Measurements from ENCODE around the gene GNG12. TPM values are rescaled to one million over a fixed set of nuclear protein-coding genes. Genes with fewer than 3 reads are reported as not detected.

The GNG12 gene
- total and polyA plus RNA-seq, 9 of the 15 experiments (the other 6 are each of a cell fraction or from before 2014, with no cell fraction given) = 2.6 to 6.0 (median 4.1) TPM

DNA sequence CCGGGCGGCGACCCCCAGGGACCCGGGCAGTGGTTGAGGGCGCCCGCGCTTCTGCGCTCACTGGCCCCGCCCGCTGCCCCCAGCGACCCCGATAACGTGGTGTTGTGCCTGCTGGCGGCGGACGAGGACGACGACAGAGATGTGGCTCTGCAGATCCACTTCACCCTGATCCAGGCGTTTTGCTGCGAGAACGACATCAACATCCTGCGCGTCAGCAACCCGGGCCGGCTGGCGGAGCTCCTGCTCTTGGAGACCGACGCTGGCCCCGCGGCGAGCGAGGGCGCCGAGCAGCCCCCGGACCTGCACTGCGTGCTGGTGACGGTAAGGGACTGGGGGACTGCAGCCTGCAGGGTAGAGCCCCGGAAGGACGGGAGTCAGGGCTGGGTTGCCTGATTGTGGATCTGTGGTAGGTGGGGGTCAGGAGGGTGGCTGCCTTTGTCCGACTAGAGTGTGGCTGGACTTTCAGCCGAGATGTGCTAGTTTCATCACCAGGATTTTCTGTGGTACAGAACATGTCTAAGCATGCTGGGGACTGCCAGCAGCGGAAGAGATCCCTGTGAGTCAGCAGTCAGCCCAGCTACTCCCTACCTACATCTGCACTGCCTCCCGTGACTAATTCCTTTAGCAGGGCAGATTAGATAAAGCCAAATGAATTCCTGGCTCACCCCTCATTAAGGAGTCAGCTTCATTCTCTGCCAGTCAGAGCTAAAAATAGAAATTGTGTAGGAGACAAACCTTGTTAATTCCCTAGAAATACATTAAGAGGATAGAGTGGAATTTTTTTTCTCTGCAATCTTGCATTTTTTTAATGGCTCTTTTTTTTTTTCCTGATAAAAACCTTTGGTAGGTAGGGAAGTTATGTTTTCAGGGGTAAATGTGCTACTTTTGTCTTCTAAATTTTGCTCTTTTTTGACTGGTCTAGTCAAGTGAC lies 146.7 kb downstream of the GNG12 start (continued):
- TF ChIP-seq ZNF589 (CRISPR knock-in tag; IDR thresholded peaks at IDR 0.05; ENCODE audit: low read depth) = peak; percentile 64; the same call in 1 of the 2 replicates
- TF ChIP-seq, protein P1, sequence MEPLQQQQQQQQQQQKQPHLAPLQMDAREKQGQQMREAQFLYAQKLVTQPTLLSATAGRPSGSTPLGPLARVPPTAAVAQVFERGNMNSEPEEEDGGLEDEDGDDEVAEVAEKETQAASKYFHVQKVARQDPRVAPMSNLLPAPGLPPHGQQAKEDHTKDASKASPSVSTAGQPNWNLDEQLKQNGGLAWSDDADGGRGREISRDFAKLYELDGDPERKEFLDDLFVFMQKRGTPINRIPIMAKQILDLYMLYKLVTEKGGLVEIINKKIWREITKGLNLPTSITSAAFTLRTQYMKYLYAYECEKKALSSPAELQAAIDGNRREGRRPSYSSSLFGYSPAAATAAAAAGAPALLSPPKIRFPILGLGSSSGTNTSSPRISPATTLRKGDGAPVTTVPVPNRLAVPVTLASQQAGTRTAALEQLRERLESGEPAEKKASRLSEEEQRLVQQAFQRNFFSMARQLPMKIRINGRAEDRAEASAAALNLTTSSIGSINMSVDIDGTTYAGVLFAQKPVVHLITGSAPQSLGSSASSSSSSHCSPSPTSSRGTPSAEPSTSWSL (CRISPR knock-in tag; IDR thresholded peaks at IDR 0.05; ENCODE audit: borderline replicate concordance) = no peak
- TF ChIP-seq FOS (IDR thresholded peaks at IDR 0.05; ENCODE audit: extremely low read depth, insufficient read length) = peak; percentile 55
- peak; percentile 67 to 82; a peak in 2 of 4 replicates for TF ChIP-seq SIN3A (IDR thresholded peaks at IDR 0.05; ENCODE audit: borderline replicate concordance in 2 of 2, control insufficient read depth in 1 of 2, low read depth in 2 of 2, low read length in 2 of 2)
- no peak for TF ChIP-seq PPARD (CRISPR knock-in tag; IDR thresholded peaks at IDR 0.05)
- TF ChIP-seq, protein P2, sequence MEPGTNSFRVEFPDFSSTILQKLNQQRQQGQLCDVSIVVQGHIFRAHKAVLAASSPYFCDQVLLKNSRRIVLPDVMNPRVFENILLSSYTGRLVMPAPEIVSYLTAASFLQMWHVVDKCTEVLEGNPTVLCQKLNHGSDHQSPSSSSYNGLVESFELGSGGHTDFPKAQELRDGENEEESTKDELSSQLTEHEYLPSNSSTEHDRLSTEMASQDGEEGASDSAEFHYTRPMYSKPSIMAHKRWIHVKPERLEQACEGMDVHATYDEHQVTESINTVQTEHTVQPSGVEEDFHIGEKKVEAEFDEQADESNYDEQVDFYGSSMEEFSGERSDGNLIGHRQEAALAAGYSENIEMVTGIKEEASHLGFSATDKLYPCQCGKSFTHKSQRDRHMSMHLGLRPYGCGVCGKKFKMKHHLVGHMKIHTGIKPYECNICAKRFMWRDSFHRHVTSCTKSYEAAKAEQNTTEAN (CRISPR knock-in tag; IDR thresholded peaks at IDR 0.05) = no peak; the same call in 1 of the 2 replicates
- TF ChIP-seq NR4A1 (CRISPR knock-in tag; IDR thresholded peaks at IDR 0.05) = no peak
- peak; percentile 85 for TF ChIP-seq NR4A1 (tag; IDR thresholded peaks at IDR 0.05)
- TF ChIP-seq, protein P3, sequence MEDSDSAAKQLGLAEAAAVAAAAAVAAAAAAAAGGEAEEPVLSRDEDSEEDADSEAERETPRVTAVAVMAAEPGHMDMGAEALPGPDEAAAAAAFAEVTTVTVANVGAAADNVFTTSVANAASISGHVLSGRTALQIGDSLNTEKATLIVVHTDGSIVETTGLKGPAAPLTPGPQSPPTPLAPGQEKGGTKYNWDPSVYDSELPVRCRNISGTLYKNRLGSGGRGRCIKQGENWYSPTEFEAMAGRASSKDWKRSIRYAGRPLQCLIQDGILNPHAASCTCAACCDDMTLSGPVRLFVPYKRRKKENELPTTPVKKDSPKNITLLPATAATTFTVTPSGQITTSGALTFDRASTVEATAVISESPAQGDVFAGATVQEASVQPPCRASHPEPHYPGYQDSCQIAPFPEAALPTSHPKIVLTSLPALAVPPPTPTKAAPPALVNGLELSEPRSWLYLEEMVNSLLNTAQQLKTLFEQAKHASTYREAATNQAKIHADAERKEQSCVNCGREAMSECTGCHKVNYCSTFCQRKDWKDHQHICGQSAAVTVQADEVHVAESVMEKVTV (CRISPR knock-in tag; IDR thresholded peaks at IDR 0.05) = 0 out of 2 replicates have a peak, but pooled peaks have one; percentile 16
- peak; percentile 33; the same call in 1 of the 2 replicates for TF ChIP-seq TAF7 (tag; IDR thresholded peaks at IDR 0.05)
- TF ChIP-seq EP400 (IDR thresholded peaks at IDR 0.05) = peak; percentile 89
- TF ChIP-seq ZSCAN32 (CRISPR knock-in tag; IDR thresholded peaks at IDR 0.05) = peak; percentile 29; the same call in 1 of the 2 replicates
- peak; percentile 65 to 85; a peak in 3 of 4 replicates for TF ChIP-seq HDAC1 (IDR thresholded peaks at IDR 0.05)
- TF ChIP-seq ZNF79 (CRISPR knock-in tag; IDR thresholded peaks at IDR 0.05; ENCODE audit: low read depth) = no peak
- peak; percentile 85 for TF ChIP-seq BACH1 (tag; IDR thresholded peaks at IDR 0.05)
- no peak for TF ChIP-seq ZNF644 (tag; IDR thresholded peaks at IDR 0.05; ENCODE audit: low read depth)
- peak; percentile 85 for TF ChIP-seq RNF2 (IDR thresholded peaks at IDR 0.05)
- TF ChIP-seq HNRNPUL1 (IDR thresholded peaks at IDR 0.05; ENCODE audit: low read length) = no peak
- TF ChIP-seq, protein P4, sequence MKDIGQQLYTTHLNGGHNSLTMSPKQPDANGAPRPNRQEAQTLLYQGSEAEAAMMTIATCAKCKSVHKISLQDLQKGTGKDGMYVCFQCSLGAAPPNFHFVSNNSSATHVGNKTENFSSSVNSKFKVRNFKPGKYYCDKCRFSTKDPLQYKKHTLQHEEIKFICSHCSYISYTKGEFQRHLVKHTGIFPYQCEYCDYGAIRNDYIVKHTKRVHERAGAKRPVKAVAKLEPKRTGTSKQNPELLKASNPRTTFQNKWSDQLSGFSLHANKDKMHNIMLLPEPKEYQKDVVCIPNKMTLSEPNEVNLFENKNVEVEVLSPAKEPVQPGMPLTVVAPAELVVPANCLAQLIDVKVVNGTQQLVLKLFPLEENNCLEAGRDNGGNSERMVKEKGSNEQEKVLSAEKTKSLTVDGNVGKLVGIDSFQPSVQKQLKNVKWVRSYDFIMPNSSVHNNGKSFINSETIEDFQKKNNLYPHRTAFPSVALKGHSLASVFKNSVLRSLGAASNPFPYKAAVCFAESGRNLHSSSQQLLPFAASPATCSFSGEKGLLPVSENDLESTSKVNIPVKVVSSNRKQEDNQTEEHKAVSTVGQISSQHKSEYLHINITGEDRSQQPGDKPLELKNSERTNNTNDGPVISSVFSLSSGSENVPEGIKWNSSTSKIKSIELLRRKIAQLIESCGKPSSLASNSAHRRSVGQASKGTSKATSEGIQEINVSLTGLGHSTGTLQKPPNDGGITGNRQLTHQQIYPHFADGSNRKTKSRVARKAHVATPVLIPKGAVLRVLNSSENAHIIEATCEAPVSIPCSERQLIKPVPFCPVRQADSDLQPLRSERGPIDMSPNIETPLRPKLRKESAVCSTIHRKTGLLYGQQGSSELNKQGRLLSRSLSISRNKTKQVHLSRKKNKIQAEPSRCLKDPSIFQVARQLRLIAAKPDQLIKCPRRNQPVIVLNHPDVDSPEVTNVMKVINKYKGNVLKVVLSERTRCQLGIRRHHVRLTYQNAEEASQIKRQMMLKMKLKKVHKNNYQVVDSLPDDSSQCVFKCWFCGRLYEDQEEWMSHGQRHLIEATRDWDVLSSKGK (CRISPR knock-in tag; IDR thresholded peaks at IDR 0.05) = no peak

Measured in K562 (cell line).